ENCODE results near the gene CDKN1A. TPM values are rescaled to one million over a fixed set of nuclear protein-coding genes. Genes with fewer than 3 reads are reported as not detected.

CDKN1A gene
- 77.8 and 82.7 TPM in 2 replicates for total RNA-seq

- Mint-ChIP-seq H3K27ac (peak within 1 kb of the TSS; percentile 90), H3K36me3 (ENCODE audit: low read depth) (peaks cover 23% of the 10 kb centered on the region), H3K4me1 (peaks cover 59% of the 10 kb centered on the region), H3K9me3 (no peaks in the 10 kb centered on the region), H3K4me3 (peak within 1 kb of the TSS; percentile 97), H3K27me3 (no peaks in the 10 kb centered on the region)
- intact Hi-C loops (cut with micrococcal nuclease) = loop anchor here (1.0 kb wide), 1 partner anchor 131 kb away; the partner anchor contains the start of gene STK38
- DNase-seq = peak; percentile 95
Measured at GRCh38 chr6:36678488-36679042, at the start of gene CDKN1A. Gene CDKN1A, plus strand, starts transcription at chr6:36678714. Its CDS starts 5,388 bp downstream, at chr6:36684102.

- intact Hi-C loops (cut with micrococcal nuclease) = no loop called here
- Mint-ChIP-seq H3K27ac (no peak overlapping the region), H3K4me3 (no peak overlapping the region), H3K9me3 (no peaks in the 10 kb centered on the region), H3K36me3 (ENCODE audit: low read depth) (no peaks in the 10 kb centered on the region), H3K4me1 (peaks cover 16% of the 10 kb centered on the region), H3K27me3 (no peaks in the 10 kb centered on the region)
- DNase-seq = no peak
Measured at GRCh38 chr6:36629784-36630183, 48.7 kb upstream of the CDKN1A start.

DNA sequence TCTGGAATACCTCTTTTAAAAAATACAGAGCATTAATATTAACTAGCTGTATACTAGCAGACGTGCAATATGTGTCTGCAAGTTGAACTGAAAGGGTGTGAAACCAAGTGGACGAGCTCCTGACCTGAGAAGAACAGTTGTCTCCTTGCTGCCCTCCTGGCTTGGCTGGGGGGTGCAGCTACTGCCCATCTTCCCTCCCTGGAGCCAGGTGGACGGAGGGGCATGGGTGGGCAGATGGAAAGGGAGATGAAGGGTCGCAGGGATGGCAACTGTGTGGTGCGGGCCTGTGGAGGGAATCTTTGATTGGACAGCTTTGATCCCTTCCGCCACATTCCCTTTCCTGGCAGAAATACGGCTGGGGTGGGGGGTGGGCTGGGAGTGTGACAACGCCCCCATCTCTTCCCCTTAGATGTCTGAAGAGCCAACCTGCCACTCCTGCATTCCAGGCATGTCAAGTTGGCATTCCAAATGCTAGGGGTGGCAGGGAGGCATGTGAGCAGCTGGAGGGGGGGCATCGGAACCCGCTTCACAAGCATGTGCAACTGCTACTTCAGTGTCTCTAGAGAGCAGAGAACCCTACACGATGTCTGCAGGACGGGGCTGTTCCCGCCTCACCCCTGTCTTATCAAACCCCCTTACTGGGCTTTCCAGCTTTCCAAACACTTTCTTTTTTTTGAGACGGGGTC, 47.0 kb upstream of the CDKN1A start:
- intact Hi-C loops (cut with micrococcal nuclease) = no loop called here
- Mint-ChIP-seq H3K27ac (no peak overlapping the region), H3K9me3 (no peaks in the 10 kb centered on the region), H3K4me3 (no peak overlapping the region), H3K4me1 (peaks cover 13% of the 10 kb centered on the region), H3K36me3 (ENCODE audit: low read depth) (no peaks in the 10 kb centered on the region), H3K27me3 (no peaks in the 10 kb centered on the region)
- DNase-seq = no peak

DNA sequence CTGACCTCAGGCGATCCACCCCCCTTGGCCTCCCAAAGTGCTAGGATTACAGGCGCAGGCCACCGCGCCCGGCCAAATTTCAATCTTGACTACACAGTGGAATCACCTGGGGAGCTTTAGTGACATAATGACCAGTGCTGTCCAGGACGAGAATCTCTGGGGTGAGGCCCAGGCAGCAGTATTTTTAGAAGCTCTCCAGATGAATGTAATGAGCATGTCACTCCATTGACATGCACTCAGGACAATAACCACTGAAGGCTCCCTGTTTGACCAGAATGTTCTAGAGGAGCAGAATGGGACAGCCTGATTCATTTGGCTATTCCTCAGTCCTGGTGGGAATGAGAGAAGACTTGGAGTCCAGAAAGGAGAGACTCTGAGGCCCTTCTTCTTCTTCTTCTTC, 45.1 kb upstream of the CDKN1A start:
- DNase-seq = no peak
- Mint-ChIP-seq H3K4me3 (no peak overlapping the region), H3K27me3 (no peaks in the 10 kb centered on the region), H3K36me3 (ENCODE audit: low read depth) (no peaks in the 10 kb centered on the region), H3K9me3 (no peaks in the 10 kb centered on the region), H3K27ac (no peak overlapping the region), H3K4me1 (peaks cover 3% of the 10 kb centered on the region)
- intact Hi-C loops (cut with micrococcal nuclease) = no loop called here

DNA sequence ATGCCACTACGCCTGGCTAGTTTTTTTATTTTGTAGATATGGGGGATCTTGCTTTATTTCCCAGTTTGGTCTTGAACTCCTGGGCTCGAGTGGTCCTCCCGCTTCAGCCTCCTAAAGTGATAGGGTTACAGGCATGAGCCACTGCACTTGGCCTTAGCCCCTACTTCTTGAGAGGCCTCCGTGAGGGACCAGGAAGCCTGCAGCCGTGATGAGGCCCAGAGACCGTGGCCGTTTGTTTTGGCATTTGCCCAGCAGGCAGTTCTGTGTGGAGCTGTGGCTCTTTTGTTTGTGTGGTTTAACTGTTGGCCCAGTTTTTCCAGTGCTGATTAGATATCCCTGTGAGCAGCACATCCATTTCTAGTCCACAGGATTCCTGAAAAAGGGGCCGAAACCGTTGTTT, 44.6 kb upstream of the CDKN1A start:
- intact Hi-C loops (cut with micrococcal nuclease) = no loop called here
- no peaks in the 10 kb centered on the region for H3K9me3 Mint-ChIP-seq
- H3K27me3 Mint-ChIP-seq = no peaks in the 10 kb centered on the region
- H3K4me1 Mint-ChIP-seq = peaks cover 3% of the 10 kb centered on the region
- DNase-seq = no peak
- no peaks in the 10 kb centered on the region for H3K36me3 Mint-ChIP-seq (ENCODE audit: low read depth)
- H3K4me3 Mint-ChIP-seq = no peak overlapping the region
- H3K27ac Mint-ChIP-seq = no peak overlapping the region

- Mint-ChIP-seq H3K27me3 (no peaks in the 10 kb centered on the region), H3K9me3 (no peaks in the 10 kb centered on the region), H3K4me3 (no peak overlapping the region), H3K27ac (no peak overlapping the region), H3K4me1 (peaks cover 3% of the 10 kb centered on the region), H3K36me3 (ENCODE audit: low read depth) (no peaks in the 10 kb centered on the region)
- no peak for DNase-seq
- intact Hi-C loops (cut with micrococcal nuclease) = no loop called here
Measured at GRCh38 chr6:36634317-36635108, 44.0 kb upstream of the CDKN1A start.

GRCh38 chr6:36636283-36636682, 42.2 kb upstream of the CDKN1A start:
- H3K36me3 Mint-ChIP-seq (ENCODE audit: low read depth) = no peaks in the 10 kb centered on the region
- no peaks in the 10 kb centered on the region for H3K27me3 Mint-ChIP-seq
- H3K4me1 Mint-ChIP-seq = no peaks in the 10 kb centered on the region
- no peak for DNase-seq
- intact Hi-C loops (cut with micrococcal nuclease) = no loop called here
- H3K4me3 Mint-ChIP-seq = no peak overlapping the region
- no peaks in the 10 kb centered on the region for H3K9me3 Mint-ChIP-seq
- no peak overlapping the region for H3K27ac Mint-ChIP-seq

- H3K36me3 Mint-ChIP-seq (ENCODE audit: low read depth) = no peaks in the 10 kb centered on the region
- intact Hi-C loops (cut with micrococcal nuclease) = no loop called here
- H3K9me3 Mint-ChIP-seq = no peaks in the 10 kb centered on the region
- peaks cover 2% of the 10 kb centered on the region for H3K27me3 Mint-ChIP-seq
- no peak for DNase-seq
- H3K27ac Mint-ChIP-seq = no peak overlapping the region
- H3K4me3 Mint-ChIP-seq = no peak overlapping the region
- no peaks in the 10 kb centered on the region for H3K4me1 Mint-ChIP-seq
Measured at GRCh38 chr6:36636687-36637418, 41.7 kb upstream of the CDKN1A start.

- Mint-ChIP-seq H3K27me3 (peaks cover 2% of the 10 kb centered on the region), H3K9me3 (no peaks in the 10 kb centered on the region), H3K27ac (no peak overlapping the region), H3K4me3 (no peak overlapping the region), H3K36me3 (ENCODE audit: low read depth) (no peaks in the 10 kb centered on the region), H3K4me1 (no peaks in the 10 kb centered on the region)
- DNase-seq = no peak
- intact Hi-C loops (cut with micrococcal nuclease) = no loop called here
Measured at GRCh38 chr6:36638579-36638978, 39.9 kb upstream of the CDKN1A start.

- Mint-ChIP-seq H3K4me3 (no peak overlapping the region), H3K4me1 (no peaks in the 10 kb centered on the region), H3K27me3 (peaks cover 2% of the 10 kb centered on the region), H3K27ac (no peak overlapping the region), H3K36me3 (ENCODE audit: low read depth) (no peaks in the 10 kb centered on the region), H3K9me3 (no peaks in the 10 kb centered on the region)
- DNase-seq = peak; percentile 76
- intact Hi-C loops (cut with micrococcal nuclease) = no loop called here
Measured at GRCh38 chr6:36639171-36639808, 39.2 kb upstream of the CDKN1A start.

DNA sequence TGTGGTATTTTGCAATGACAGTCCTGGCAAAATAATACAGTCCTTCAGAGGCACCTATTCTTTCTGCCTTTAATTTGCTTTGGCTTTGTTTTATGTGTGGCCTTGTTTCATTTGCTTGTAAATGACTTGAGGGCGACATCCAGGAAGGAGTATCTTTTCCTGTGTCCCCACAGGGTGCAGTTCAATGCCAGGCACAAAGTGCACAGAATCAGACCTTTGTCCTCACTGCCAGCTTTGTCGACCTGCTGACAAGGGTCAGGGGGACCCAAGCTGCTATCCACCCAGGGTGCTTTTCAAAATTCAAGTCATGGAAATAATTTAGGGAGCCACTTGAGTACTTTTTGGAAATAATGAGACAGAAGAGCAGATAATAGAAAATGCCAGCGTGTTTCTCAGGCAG, 37.0 kb upstream of the CDKN1A start:
- no peak overlapping the region for H3K4me3 Mint-ChIP-seq
- intact Hi-C loops (cut with micrococcal nuclease) = no loop called here
- peaks cover 4% of the 10 kb centered on the region for H3K27me3 Mint-ChIP-seq
- peaks cover 2% of the 10 kb centered on the region for H3K4me1 Mint-ChIP-seq
- no peak for DNase-seq
- H3K9me3 Mint-ChIP-seq = no peaks in the 10 kb centered on the region
- H3K27ac Mint-ChIP-seq = no peak overlapping the region
- H3K36me3 Mint-ChIP-seq (ENCODE audit: low read depth) = no peaks in the 10 kb centered on the region

DNA sequence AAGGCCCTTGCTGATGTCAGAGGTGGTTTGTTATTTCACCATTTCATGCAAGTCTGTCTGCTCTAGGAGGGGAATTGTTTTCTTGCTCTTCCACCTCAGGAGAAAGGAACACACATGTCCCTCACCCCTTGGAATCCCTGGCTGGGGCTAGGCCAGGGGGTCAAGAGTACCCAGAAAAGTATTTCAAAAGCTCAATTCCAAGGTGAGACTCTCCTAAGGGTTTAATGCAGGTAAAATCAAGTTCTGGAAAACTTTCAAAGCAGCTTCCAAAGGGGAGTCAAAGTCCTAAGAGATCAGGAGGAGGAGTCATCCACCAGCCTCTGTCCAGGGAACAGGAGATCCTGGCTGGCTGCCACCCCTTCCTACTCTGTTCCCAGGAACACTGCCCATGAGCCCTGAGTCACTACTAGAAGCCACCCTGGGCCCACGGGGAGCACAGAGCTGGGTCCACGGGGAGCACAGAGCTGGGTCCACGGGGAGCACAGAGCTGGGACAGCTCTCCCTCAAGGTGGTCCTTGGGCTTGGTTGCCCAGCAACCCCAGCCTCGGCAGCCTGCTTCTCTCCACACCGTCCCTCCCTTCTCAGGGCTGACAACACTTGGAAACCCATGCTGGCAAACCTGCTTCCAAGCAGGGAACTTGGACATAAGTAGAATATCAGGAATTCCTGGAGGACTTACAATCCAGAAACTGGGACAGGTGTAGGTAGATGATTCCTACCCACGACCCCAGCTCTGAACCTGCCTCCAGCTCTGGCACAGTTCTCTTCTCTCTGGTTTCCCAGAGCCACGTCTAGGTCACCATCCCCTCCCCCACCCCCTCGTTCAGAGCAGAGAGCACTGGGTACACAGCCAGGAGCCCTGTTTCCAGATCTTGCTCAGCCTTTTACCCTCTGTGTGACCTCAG, 35.3 kb upstream of the CDKN1A start:
- no peak for DNase-seq
- Mint-ChIP-seq H3K4me1 (peaks cover 2% of the 10 kb centered on the region), H3K4me3 (no peak overlapping the region), H3K27ac (no peak overlapping the region), H3K36me3 (ENCODE audit: low read depth) (no peaks in the 10 kb centered on the region), H3K27me3 (peaks cover 7% of the 10 kb centered on the region), H3K9me3 (no peaks in the 10 kb centered on the region)
- intact Hi-C loops (cut with micrococcal nuclease) = no loop called here

DNA sequence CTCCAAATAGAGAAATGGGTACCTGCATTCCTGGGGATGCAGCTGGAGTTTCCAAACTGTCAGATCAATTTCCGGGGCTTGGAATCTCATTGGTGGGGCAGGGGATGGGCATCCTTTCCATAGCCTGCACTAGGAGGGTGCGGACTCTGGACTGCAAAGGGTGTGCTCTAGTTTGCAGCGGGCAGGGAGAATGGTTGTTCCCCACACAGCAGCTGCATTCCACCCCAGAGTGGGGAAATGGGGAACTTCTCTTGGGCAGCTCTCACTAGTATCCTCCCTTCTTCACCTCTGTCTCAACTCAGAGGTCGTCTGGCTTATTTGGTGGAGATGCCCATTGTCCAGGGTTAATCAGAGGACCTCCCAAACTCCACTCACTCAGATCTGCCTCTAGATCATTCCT, 34.5 kb upstream of the CDKN1A start:
- no peak overlapping the region for H3K27ac Mint-ChIP-seq
- no peak overlapping the region for H3K4me3 Mint-ChIP-seq
- no peaks in the 10 kb centered on the region for H3K36me3 Mint-ChIP-seq (ENCODE audit: low read depth)
- H3K4me1 Mint-ChIP-seq = peaks cover 2% of the 10 kb centered on the region
- H3K27me3 Mint-ChIP-seq = peaks cover 9% of the 10 kb centered on the region
- H3K9me3 Mint-ChIP-seq = no peaks in the 10 kb centered on the region
- no peak for DNase-seq
- intact Hi-C loops (cut with micrococcal nuclease) = no loop called here

All from activated CD4-positive, alpha-beta T cell treated with anti-CD3 and anti-CD28 coated beads, Interleukin-2, amount 10 ng/mL, durations not matched to agents 24 days and 14 days (primary cell).